ENCODE measurements around the gene KCNQ2.

KCNQ2 gene

GRCh38 chr20:63403403-63404105 is 68.9 kb downstream of the KCNQ2 start:
- DNase-seq (ENCODE audit: low read depth in 2 of 2), result no peak

DNA sequence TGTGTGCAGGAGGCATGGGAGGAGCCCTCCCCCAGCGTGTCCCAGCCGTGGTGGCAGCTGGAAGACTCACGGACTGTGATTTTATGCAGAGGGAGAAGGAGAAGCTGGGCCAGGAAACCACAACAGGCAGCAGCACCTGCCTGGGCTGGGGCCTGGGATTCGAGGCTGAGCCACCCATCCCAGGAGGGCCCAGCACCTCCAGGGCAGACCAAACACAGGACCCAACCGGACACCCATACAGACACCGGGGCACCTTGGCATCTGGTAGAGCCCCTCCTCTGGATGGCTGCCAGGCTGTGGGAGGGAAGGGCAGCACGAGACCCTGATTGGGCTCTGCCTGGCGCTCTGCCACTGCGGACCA is 69.6 kb downstream of the KCNQ2 start:
- DNase-seq (ENCODE audit: low read depth in 2 of 2), result no peak

GRCh38 chr20:63402181-63402859 is 70.1 kb downstream of the KCNQ2 start:
- no peak for DNase-seq (ENCODE audit: low read depth in 2 of 2)

GRCh38 chr20:63401384-63402110 is 70.9 kb downstream of the KCNQ2 start:
- no peak for DNase-seq (ENCODE audit: low read depth in 2 of 2)

DNA sequence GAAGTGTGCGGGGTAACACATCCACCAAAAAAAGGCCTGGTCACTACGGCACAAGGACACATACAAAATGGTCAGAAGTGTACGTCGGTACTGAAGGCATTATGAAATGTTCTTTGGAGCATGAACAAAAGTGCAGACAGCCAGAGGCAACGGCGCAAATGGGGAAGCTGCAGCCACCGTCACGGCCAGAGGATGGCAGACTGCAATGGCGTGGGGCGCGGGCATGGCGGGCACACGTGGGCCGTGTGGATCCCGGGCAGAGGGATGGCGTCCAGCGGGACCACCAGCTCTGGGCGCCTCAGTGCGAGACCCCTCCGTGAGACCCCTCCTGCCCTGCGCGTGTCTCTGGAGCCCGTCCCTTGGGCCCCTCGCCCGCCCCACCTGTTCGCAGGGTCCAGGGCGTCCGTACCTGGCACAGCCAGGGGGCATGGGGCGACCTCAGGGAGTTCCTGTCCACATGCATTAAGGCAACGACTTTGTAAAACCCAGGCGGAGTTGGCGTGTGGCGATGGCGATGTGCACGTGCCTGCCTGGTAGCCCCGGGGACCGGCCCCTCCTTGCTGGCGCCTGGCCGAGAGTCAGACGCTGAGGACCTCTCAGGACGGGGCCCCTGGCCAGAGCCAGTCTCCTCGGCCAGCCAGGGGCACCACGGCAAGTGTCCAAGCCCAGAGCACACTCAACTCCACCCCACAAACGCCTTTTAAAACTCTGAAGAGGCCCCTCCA is 71.8 kb downstream of the KCNQ2 start:
- no peak for DNase-seq (ENCODE audit: low read depth in 2 of 2)

DNA sequence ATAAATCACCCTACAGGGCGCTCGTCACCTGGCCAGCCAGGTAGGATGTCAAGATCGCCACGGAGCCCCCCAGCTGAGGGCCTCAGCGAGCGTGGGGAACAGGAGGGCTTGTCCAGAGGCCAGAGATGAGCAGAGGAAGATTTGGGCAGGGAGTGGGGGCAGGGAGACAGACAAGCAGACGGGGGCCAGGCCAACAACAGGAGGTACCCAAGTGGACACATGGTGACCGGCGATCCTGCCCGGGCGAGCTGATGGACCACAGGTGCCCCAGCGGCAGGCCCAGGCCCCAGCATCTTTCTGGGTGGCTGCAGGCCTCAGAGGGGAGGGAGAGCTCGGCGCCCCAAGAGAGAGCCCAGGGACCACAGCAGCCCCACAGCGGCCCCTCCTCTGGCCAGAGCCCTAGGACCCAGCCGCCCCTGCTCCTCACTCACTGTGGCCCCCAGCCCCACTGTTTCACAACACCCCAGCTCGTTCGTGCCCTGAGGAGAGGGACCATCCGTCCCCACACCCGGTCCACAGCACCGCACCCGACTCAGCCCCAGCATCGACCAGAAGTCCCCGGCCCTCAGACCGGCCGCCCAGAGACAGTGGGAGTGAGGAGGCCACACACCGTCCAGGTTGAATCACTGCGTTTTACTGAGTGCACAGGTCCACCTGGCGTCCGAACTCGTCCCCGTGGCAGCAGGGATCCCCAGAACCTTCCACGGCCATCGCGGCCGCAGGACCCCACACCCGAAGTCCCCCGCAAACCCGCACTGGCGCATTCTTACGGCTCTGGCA is 72.7 kb downstream of the KCNQ2 start:
- DNase-seq (ENCODE audit: low read depth in 2 of 2), result no peak

- DNase-seq (ENCODE audit: low read depth in 2 of 2), result no peak
These were observed 73.5 kb downstream of the KCNQ2 start for GRCh38 chr20:63398744-63399514.

GRCh38 chr20:63397946-63398450 is 74.5 kb downstream of the KCNQ2 start:
- no peak for DNase-seq (ENCODE audit: low read depth in 2 of 2)

- no peak for DNase-seq (ENCODE audit: low read depth in 2 of 2)
These were observed 75.2 kb downstream of the KCNQ2 start for GRCh38 chr20:63397155-63397843.

DNA sequence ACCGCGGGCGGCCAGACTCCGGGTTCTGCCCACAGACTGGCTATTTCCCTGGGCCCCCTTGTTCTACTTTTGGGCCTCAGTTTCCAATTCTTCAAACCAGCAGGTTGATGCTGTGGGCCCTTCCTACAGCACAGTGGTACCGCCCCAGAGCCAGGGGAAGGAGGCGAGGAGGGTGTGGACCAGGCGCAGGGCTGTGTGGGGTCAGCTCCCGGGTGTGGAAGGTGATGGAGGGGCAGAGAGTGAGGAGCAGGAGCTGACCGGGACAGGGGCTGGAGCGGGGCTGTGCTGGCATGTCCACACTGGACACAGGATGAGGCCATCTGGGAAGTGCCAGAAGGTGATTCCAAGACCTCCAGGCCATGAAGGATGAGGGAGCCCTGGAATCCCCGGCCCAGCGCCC is 76.2 kb downstream of the KCNQ2 start:
- no peak for DNase-seq (ENCODE audit: low read depth in 2 of 2)

DNA sequence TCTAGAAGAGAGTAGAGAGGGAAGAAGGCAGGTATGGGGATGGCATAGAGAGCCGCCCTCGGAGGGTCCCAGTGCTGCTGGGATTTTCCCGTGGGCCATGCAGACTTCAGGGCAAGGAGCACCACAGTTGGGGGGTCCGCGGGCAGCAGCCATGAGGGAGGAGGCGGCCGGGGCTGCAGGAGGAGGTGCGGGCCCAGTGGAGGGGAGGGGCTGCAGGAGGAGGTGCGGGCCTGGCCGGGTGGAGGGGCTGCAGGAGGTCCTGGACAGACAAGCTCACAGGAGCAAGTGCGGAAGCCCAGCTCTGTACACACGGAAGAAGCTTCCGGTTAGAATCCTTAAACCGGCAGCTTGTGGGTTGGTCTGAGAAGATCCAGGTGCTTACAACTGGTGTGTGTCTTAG is 76.7 kb downstream of the KCNQ2 start:
- DNase-seq (ENCODE audit: low read depth in 2 of 2), result no peak

DNA sequence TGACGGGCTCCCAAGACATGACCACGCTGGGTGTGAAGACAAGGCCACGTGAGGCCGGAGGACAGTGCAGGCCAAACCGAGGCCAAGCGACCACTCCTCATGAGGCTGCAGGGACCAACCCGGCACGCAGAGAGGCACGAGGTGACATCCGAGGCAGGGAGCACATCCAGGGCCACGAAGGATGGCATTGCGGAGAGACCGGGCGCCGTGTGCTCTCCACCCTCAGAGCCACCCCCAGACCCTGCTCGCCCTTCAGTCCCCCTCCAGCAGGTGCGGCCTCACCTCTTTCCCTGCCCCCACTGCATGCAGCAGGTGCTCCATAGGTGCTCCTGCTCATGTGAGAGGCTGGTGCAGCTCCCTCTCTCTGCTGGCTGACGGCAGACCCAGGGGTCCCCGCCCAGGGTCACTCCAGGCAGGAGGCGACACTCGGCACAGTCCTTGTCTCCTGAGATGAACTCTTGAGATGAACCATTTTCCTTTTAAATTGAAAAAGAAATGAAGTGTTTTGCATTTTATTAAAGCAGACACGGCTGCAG is 77.5 kb downstream of the KCNQ2 start:
- DNase-seq (ENCODE audit: low read depth in 2 of 2), result no peak

DNA sequence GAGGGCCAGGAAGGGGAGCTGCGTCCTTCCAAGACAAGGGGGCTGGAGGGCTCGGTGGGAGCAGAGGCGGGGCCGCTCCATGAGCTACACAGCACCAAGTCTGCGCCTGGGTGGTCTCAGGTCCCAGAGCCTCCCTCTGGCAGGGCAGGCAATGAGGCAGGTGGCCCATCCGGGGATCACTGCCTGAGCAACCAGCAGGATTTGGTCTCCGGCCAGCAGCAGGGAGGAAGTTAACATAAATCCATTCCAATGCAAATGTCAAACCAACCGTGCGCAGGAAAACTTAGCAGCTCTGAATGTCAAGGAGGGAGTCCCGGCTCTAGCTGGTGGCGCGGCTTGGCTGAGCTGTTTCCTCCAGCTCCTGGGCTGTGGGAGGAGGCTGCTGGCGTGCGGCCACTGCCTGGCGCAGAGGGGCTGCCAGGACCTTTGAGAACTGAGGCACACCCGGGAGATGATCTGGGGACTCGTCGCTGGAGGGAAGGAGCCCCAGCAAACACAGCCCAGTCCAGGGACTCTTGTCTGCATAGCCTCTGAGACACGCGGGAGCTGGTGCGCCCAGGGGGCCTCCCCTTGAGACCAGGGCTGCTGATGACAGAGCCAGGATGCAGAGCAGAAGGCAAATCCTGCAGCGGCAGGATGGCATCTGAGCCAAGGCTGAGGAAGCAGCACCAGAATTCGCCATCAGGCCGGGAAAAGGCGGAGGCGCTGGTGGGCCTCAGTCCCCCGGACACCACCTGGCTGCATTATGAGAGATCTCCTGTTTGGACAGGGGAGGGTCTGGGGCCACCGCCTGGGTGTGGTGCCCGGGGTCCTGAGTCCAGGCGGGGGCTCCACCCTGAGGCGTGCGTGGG is 78.2 kb downstream of the KCNQ2 start:
- no peak for DNase-seq (ENCODE audit: low read depth in 2 of 2)

- DNase-seq (ENCODE audit: low read depth in 2 of 2), result no peak
These were observed 78.9 kb downstream of the KCNQ2 start for GRCh38 chr20:63393566-63393965.

DNA sequence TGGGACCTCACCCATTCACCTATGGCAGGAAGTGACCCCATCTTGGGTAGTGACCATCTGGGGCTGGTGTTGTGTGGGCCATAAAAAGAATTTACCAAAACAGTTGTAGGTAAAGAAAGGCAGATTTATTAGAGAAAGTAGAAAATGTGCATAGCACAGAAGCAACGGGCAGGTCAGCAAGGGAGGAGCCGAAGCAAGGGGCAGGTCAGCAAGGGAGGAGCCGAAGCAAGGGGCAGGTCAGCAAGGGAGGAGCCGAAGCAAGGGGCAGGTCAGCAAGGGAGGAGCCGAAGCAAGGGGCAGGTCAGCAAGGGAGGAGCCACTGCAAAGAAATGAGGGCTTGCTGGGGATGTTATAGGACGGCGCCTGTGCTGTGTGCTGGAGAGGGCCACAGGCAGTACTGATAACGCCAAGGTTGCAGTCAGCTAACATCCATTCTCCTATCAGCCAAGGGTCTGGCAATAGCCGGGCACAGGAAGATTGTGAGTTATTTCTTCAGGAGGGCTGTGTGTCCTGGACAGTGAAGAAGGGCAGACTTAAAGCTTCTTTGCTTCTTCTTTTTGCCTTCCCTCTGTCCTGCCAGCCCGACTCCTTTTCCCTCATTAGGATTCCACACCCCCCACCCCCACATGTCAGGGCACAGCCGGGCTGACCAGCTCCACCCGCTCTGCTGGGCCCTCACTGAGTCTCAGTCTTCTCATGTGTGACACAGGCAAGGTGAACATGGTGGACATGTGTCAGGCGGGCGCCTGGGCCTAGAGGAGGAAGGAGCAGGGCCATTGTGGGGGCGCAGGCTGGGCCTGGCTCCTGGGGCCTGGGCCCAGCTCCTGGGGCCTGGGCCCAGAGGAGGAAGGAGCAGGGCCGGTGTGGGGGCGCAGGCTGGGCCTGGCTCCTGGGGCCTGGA is 79.7 kb downstream of the KCNQ2 start:
- no peak for DNase-seq (ENCODE audit: low read depth in 2 of 2)

GRCh38 chr20:63387917-63388316 is 84.5 kb downstream of the KCNQ2 start:
- no peak for DNase-seq (ENCODE audit: low read depth in 2 of 2)

DNA sequence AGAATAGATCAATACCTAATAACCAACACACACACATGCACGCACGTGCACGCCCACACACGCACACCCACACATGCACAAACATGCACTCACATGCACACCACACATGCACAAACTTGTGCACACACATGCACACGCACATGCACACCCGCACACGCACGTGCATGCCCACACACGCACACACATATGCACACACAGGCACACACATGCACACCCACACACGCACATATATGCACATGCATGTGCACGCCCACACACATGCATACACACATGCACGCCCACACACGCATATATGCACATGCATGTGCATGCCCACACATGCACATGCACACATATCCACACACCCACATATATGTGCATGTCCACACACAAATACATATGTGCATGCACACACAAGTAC is 85.1 kb downstream of the KCNQ2 start:
- no peak for DNase-seq (ENCODE audit: low read depth in 2 of 2)

DNA sequence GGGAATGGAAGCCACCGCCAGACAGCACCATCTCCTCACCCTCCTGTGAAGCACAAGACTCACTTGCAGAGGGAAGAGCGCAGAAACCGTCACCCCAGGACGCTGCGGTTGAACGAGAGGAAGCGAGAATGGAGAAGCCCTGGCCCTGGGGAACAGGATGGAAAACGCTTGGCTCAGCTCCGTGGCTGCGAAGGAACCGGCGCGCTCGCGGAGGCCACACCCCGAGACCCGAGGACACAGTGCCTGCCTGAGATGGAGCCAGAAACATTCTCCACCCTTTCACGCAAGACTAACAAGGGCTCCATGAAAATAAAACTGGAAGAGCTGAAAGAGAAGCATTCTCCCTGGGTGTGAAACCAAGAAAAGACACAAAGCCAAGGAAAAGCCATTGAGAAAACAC is 86.0 kb downstream of the KCNQ2 start:
- DNase-seq (ENCODE audit: low read depth in 2 of 2), result no peak

Data from stimulated activated CD4-positive, alpha-beta T cell treated with anti-CD3 and anti-CD28 coated beads, Interleukin-1b, Interleukin-23, amount 100 ng/mL, for 4 hours (primary cell).